ENCODE data around the gene ANGPT4.

DNA sequence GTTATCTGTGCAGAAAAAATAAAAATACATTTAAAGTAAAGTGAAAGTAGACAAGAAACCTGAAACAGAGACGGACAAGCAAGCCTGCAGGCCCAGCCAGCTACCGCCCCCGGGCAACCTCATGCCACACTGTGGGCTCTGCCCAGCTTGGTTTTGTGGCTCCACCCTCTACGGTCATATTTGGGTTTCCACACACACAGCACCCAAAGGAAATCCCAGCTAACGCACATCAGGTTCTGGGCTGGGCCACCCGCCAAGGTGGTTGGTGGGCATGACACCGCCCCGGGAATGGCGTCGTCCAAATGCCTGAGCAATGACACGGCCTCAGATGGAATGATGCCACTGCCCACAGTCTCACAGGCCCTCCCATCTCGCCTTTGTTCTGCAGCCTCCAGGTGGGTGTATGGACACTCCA lies 59.8 kb downstream of the ANGPT4 start:
- TF ChIP-seq POLR2A (IDR thresholded peaks at IDR 0.05; ENCODE audit: control extremely low read depth in 1 of 2, low read depth in 2 of 2, low read length in 2 of 2) (no peak), EGR1 (IDR thresholded peaks at IDR 0.05; ENCODE audit: borderline replicate concordance, low read depth, low read length) (no peak), MAX (IDR thresholded peaks at IDR 0.05) (no peak), GABPA (IDR thresholded peaks at IDR 0.05; ENCODE audit: borderline replicate concordance, insufficient read depth, low read length) (no peak), ASH2L (IDR thresholded peaks at IDR 0.05; ENCODE audit: low read length) (no peak), CHD2 (IDR thresholded peaks at IDR 0.05; ENCODE audit: low read length) (no peak)
- TF ChIP-seq, protein P1, sequence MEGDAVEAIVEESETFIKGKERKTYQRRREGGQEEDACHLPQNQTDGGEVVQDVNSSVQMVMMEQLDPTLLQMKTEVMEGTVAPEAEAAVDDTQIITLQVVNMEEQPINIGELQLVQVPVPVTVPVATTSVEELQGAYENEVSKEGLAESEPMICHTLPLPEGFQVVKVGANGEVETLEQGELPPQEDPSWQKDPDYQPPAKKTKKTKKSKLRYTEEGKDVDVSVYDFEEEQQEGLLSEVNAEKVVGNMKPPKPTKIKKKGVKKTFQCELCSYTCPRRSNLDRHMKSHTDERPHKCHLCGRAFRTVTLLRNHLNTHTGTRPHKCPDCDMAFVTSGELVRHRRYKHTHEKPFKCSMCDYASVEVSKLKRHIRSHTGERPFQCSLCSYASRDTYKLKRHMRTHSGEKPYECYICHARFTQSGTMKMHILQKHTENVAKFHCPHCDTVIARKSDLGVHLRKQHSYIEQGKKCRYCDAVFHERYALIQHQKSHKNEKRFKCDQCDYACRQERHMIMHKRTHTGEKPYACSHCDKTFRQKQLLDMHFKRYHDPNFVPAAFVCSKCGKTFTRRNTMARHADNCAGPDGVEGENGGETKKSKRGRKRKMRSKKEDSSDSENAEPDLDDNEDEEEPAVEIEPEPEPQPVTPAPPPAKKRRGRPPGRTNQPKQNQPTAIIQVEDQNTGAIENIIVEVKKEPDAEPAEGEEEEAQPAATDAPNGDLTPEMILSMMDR (IDR thresholded peaks at IDR 0.05; ENCODE audit: control extremely low read depth in 1 of 3, insufficient read depth in 1 of 3, low read depth in 1 of 3, low read length in 3 of 3) = no peak
